ENCODE data around the gene RAB7A.

DNA sequence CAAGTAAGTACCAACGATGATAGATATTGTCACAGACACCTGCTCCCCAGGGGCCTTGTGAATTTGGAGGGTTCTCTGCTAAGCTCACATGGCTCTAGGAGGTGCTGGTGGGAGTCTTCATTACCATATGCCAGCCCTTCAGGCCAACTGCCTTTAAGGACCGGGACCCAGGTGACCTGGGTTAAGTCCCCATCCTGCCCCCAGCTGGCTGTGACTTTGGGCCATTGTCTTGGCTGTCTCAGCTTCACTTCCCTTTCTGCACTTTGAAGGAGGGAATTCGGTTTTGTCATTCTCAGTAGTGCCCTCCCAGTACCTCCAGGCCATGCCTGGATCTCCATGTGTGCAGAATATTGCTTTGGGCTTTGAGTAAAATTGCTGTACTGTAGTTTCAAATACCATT is 80.6 kb downstream of the RAB7A start:
- TF ChIP-seq, protein P1, sequence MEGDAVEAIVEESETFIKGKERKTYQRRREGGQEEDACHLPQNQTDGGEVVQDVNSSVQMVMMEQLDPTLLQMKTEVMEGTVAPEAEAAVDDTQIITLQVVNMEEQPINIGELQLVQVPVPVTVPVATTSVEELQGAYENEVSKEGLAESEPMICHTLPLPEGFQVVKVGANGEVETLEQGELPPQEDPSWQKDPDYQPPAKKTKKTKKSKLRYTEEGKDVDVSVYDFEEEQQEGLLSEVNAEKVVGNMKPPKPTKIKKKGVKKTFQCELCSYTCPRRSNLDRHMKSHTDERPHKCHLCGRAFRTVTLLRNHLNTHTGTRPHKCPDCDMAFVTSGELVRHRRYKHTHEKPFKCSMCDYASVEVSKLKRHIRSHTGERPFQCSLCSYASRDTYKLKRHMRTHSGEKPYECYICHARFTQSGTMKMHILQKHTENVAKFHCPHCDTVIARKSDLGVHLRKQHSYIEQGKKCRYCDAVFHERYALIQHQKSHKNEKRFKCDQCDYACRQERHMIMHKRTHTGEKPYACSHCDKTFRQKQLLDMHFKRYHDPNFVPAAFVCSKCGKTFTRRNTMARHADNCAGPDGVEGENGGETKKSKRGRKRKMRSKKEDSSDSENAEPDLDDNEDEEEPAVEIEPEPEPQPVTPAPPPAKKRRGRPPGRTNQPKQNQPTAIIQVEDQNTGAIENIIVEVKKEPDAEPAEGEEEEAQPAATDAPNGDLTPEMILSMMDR (conservative IDR thresholded peaks at IDR 0.05; ENCODE audit: low read depth, low read length): no peak
- TF ChIP-seq POLR2A (IDR thresholded peaks at IDR 0.05; ENCODE audit: low read depth, low read length) (no peak), MAZ (IDR thresholded peaks at IDR 0.05; ENCODE audit: borderline replicate concordance, low read depth, low read length) (no peak), BHLHE40 (IDR thresholded peaks at IDR 0.05; ENCODE audit: low read depth, low read length) (no peak), RCOR1 (IDR thresholded peaks at IDR 0.05; ENCODE audit: insufficient replicate concordance, low read length) (no peak), SMC3 (IDR thresholded peaks at IDR 0.05; ENCODE audit: low read depth, low read length) (no peak), MAFK (IDR thresholded peaks at IDR 0.05; ENCODE audit: low read depth, low read length) (no peak), MXI1 (IDR thresholded peaks at IDR 0.05; ENCODE audit: borderline replicate concordance, low read depth, low read length) (no peak), NFE2L2 (IDR thresholded peaks at IDR 0.05; ENCODE audit: low read depth, low read length) (no peak), CEBPB (IDR thresholded peaks at IDR 0.05; ENCODE audit: low read depth, low read length) (no peak), FOS (IDR thresholded peaks at IDR 0.05; ENCODE audit: low read depth, low read length) (no peak)
- TF ChIP-seq, protein P2, sequence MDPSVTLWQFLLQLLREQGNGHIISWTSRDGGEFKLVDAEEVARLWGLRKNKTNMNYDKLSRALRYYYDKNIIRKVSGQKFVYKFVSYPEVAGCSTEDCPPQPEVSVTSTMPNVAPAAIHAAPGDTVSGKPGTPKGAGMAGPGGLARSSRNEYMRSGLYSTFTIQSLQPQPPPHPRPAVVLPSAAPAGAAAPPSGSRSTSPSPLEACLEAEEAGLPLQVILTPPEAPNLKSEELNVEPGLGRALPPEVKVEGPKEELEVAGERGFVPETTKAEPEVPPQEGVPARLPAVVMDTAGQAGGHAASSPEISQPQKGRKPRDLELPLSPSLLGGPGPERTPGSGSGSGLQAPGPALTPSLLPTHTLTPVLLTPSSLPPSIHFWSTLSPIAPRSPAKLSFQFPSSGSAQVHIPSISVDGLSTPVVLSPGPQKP (IDR thresholded peaks at IDR 0.05; ENCODE audit: borderline replicate concordance, low read depth, low read length): no peak
- TF ChIP-seq, protein P3, sequence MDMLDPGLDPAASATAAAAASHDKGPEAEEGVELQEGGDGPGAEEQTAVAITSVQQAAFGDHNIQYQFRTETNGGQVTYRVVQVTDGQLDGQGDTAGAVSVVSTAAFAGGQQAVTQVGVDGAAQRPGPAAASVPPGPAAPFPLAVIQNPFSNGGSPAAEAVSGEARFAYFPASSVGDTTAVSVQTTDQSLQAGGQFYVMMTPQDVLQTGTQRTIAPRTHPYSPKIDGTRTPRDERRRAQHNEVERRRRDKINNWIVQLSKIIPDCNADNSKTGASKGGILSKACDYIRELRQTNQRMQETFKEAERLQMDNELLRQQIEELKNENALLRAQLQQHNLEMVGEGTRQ (IDR thresholded peaks at IDR 0.05; ENCODE audit: low read depth, low read length): no peak
